A673 (cell line): Measurements from ENCODE around the gene PPOX. TPM values are rescaled to one million over a fixed set of nuclear protein-coding genes. Genes with fewer than 3 reads are reported as not detected.

Experiments used
- BruUV-seq: library from RNA; stranded (reverse); fragments of 400-500 nt; replicated peaks from 2 replicates; lab custom pipeline; 2021; lab: Mats Ljungman, UMichigan
- CTCF ChIA-PET: fragments of 300-600 bp; sonication (Branson Sonifier 250); formaldehyde crosslinking; loops from one replicate; lab custom pipeline; 2022; ENCODE audit warnings: antibody characterized with exemption; lab: Charles Lee
- POLR2A ChIA-PET: fragments of 300-600 bp; sonication (Branson Sonifier 250); formaldehyde crosslinking; loops from one replicate; lab custom pipeline; 2022; ENCODE audit warnings: antibody characterized with exemption; ENCODE audit not compliant: low non-redundant PET; lab: Charles Lee
- DNase-seq: peaks from one replicate; pipeline ENCODE4 v3.0.0-alpha.2; 2015; ENCODE audit warnings: low spot score
- H3K27ac ChIP-seq: fragments of 200-600 bp; sonication (generic); 2 replicates; pipeline ENCODE4 v1.5.1; 2016; ENCODE audit warnings: mixed run types, low read depth, mild to moderate bottlenecking, mixed read lengths, antibody characterized with exemption, low read length; ENCODE audit not compliant: poor library complexity, severe bottlenecking
- H3K27me3 ChIP-seq: fragments of 200-600 bp; sonication (generic); replicated peaks from 2 replicates; pipeline ENCODE4 v1.6.1; 2017; ENCODE audit warnings: mixed run types, low read depth, mild to moderate bottlenecking, mixed read lengths, antibody characterized with exemption, low read length; ENCODE audit not compliant: insufficient read depth, poor library complexity
- H3K36me3 ChIP-seq: fragments of 200-600 bp; sonication (generic); 2 replicates; pipeline ENCODE4 v1.6.1; 2016; ENCODE audit warnings: mixed run types, mild to moderate bottlenecking, mixed read lengths, antibody characterized with exemption, low read length; ENCODE audit not compliant: insufficient read depth, poor library complexity, severe bottlenecking
- H3K4me1 ChIP-seq: fragments of 200-600 bp; sonication (generic); 2 replicates; pipeline ENCODE4 v1.6.1; 2017; ENCODE audit warnings: mixed run types, mild to moderate bottlenecking, mixed read lengths, antibody characterized with exemption, low read length; ENCODE audit not compliant: insufficient read depth, poor library complexity, severe bottlenecking
- H3K4me3 ChIP-seq: fragments of 200-600 bp; sonication (generic); 2 replicates; pipeline ENCODE4 v1.5.1; 2016; ENCODE audit warnings: low read depth, mixed run types, mild to moderate bottlenecking, mixed read lengths, low read length; ENCODE audit not compliant: poor library complexity, severe bottlenecking
- H3K9me3 ChIP-seq: fragments of 200-600 bp; sonication (generic); 2 replicates; pipeline ENCODE4 v1.6.1; 2016; ENCODE audit warnings: mixed run types, low read depth, mild to moderate bottlenecking, mixed read lengths, antibody characterized with exemption, low read length; ENCODE audit not compliant: poor library complexity, severe bottlenecking
- EZH2 ChIP-seq: fragments of 200-600 bp; sonication (generic); IDR thresholded peaks from 2 replicates; pipeline ENCODE4 v1.6.1; 2017; ENCODE audit warnings: borderline replicate concordance, low read depth, mild to moderate bottlenecking, mixed read lengths, antibody characterized with exemption, low read length; ENCODE audit not compliant: poor library complexity, severe bottlenecking
- intact Hi-C: fragments of 100-400 bp; cut with micrococcal nuclease; formaldehyde crosslinking; loops from one replicate; pipeline ENCODE4 v1.10.0; 2022; ENCODE audit not compliant: unreplicated experiment
- total RNA-seq: library from RNA; stranded (reverse); gene quantifications from 2 replicates; pipeline ENCODE4 v1.2.3, GENCODE V29; 2021
- TF ChIP-seq, protein P1 (sequence below): fragments of 300-800, 200-600 bp; sonication (generic); conservative IDR thresholded peaks from 2 replicates; pipeline ENCODE4 v1.5.1; 2017; ENCODE audit warnings: low read depth, mild to moderate bottlenecking, antibody characterized with exemption, low read length, moderate library complexity, mixed read lengths

Gene PPOX
- total RNA-seq, 1 experiment from 2014 or later: 25.2 TPM

DNA sequence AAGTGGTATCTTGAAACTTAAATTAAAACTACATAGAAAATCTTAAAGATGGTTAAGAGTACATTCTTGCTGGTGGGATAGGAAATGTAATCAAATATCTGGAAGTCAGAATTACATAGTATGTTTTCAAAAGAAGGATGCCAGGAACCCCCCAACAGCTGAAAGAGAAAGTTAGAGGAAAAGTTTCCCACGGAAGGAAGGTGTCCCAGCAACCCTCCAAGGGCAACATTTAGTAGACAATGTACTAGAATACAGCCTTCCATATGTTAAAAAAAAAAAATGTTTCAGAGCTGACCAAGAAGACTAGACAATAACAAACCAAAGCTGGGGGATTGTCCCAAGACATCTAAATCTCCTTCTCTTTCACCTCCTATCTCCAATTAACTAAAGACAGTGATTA is 36.0 kb upstream of the PPOX start:
- Histone ChIP-seq H3K27ac (no peak overlapping the region), H3K36me3 (peaks cover 45% of the 10 kb centered on the region), H3K27me3 (no peaks in the 10 kb centered on the region), H3K4me1 (peaks cover 15% of the 10 kb centered on the region), H3K4me3 (no peak overlapping the region), H3K9me3 (no peaks in the 10 kb centered on the region)
- intact Hi-C loops: no loop called here
- ChIA-PET POLR2A (no interaction called here), CTCF (no interaction called here)
- no TSS peak for BruUV-seq
- TF ChIP-seq EZH2: no peak
- TF ChIP-seq, protein P1, sequence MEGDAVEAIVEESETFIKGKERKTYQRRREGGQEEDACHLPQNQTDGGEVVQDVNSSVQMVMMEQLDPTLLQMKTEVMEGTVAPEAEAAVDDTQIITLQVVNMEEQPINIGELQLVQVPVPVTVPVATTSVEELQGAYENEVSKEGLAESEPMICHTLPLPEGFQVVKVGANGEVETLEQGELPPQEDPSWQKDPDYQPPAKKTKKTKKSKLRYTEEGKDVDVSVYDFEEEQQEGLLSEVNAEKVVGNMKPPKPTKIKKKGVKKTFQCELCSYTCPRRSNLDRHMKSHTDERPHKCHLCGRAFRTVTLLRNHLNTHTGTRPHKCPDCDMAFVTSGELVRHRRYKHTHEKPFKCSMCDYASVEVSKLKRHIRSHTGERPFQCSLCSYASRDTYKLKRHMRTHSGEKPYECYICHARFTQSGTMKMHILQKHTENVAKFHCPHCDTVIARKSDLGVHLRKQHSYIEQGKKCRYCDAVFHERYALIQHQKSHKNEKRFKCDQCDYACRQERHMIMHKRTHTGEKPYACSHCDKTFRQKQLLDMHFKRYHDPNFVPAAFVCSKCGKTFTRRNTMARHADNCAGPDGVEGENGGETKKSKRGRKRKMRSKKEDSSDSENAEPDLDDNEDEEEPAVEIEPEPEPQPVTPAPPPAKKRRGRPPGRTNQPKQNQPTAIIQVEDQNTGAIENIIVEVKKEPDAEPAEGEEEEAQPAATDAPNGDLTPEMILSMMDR: no peak
- no peak for DNase-seq

DNA sequence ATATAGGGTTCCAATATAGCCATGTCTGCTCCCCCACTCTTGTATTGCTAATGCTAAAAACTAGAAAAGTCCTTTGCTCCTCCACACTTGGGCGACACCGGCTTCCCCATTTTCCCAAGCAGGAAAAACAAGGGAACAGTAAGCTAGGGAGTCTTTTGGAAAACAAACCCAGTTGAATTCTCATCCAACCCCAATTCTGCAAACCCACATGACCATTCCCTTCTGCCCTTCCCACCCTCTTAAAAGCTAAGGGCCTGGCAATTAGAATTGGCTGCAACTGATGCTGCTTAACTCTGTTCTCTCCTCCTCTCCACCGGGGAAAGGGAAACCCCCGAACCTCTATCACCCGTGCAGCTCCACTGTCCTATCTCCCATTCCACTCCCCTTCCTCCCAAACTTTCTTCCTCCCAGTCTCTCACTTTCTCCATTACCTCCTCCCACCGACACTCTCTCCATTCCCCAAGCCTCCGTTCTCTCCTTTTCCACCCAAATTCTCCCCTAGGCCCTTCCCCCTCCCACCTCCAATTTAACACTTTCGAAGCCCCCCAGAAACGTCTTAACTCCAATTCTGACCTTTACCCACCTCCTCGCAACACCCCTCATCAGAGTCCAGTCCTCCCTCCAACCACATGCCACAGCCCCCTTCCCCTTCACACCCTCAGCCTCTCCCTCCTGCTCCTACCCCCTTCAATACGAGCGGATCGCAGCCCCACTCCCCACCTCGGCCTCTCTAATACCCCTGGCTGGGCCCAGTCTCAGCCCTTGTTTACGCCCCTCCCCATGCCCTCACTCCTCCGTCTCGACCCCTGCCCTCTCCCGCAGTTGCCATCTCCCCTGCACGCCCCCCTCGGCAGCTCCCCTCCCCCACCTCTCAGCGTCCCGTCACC is 34.5 kb upstream of the PPOX start:
- intact Hi-C loops: loop anchor here (2.0 kb wide), 2 partner anchors 21 to 87 kb away; partner anchors contain the start of genes UFC1 and USF1
- ChIA-PET CTCF (interaction anchor here (0.5 to 1.1 kb wide), 2 partner anchors 16 to 32 kb away, joined by 3 read pairs; no protein-coding TSS in a partner anchor), POLR2A (interaction anchor here (0.5 to 0.7 kb wide), 2 partner anchors 34 to 38 kb away, joined by 5 to 8 read pairs; partner anchors contain the start of gene PPOX)
- Histone ChIP-seq H3K27ac (peak overlapping the region; percentile 97), H3K36me3 (peaks cover 37% of the 10 kb centered on the region), H3K9me3 (no peaks in the 10 kb centered on the region), H3K4me3 (peak overlapping the region; percentile 98), H3K4me1 (peaks cover 15% of the 10 kb centered on the region), H3K27me3 (no peaks in the 10 kb centered on the region)
- DNase-seq: peak; percentile 15
- TF ChIP-seq, protein P1: no peak
- TF ChIP-seq EZH2: no peak
- no TSS peak for BruUV-seq

DNA sequence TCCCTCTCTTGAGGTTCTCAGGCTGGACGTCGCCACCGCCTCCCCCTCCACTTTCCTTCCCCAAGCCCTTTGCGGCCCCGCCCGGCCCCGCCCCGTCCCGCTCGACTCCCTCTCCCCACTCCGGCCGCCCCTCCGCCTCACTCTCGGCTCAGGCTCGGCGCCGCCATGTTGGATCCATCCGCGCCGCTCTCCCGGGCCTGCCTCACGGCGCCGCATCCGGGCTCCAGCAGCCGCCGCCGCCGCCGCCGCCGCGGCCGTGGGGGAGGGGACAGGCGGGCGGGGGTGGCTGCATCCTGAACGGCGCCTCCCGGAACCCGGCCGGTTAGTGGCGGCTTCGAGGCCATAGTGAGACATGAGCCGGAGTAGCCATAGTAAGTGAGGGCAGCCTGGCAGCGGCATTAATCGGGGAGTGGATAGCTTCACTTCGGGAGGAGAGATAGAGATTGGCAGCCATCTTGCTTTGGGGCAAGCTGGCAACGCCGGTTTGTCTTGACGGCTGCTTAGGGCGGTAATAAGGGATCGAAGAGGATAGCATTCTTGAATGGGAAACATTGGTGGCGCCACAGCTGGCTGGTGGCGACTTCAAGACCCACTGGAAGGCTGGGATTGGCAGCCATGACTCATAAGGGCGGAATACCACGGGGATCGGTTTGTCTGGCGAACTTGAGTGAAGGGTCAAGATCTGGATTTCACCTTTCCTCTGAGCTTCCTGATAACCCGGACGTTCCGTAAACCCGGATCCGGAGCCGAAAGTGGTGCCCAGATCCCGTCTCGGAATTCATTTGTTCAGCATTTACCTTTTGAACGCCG is 33.6 kb upstream of the PPOX start, which contains the start of gene DEDD:
Gene DEDD (minus strand): TSS at position 258 of the 810 bp plus-strand sequence. CDS start 8,205 bp downstream, outside the sequence.
- no TSS peak for BruUV-seq
- Histone ChIP-seq H3K27me3 (no peaks in the 10 kb centered on the region), H3K4me1 (peaks cover 15% of the 10 kb centered on the region), H3K9me3 (no peaks in the 10 kb centered on the region), H3K36me3 (peaks cover 28% of the 10 kb centered on the region), H3K4me3 (peak within 1 kb of the TSS; percentile 98), H3K27ac (peak within 1 kb of the TSS; percentile 97)
- intact Hi-C loops: loop anchor here (2.0 kb wide), 2 partner anchors 20 to 88 kb away; partner anchors contain the start of genes UFC1 and USF1
- ChIA-PET POLR2A (interaction anchor here (0.5 to 0.6 kb wide), 2 partner anchors 39 to 111 kb away, joined by 4 to 5 read pairs; partner anchors contain the start of gene F11R), CTCF (interaction anchor here (0.5 to 1.1 kb wide), 2 partner anchors 15 to 33 kb away, joined by 3 read pairs; no protein-coding TSS in a partner anchor)
- TF ChIP-seq EZH2: no peak
- TF ChIP-seq, protein P1: peak; percentile 42; the same call in 1 of the 2 replicates
- peak; percentile 99 for DNase-seq
